Measurements from ENCODE around the gene XAGE5.
"Not testable (repeated sequence)": the region's sequence is repeated elsewhere in the genome, so short reads cannot be mapped to it uniquely, and the experiment has no call there.

Gene XAGE5, protein sequence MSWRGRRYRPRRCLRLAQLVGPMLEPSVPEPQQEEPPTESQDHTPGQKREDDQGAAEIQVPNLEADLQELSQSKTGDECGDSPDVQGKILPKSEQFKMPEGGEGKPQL

GRCh38 chrX:52811065-52811625, at the start of gene XAGE5:
XAGE5 (plus strand) TSS chrX:52811287; CDS start chrX:52812567, 1,280 bp downstream.
- no peak for DNase-seq

GRCh38 chrX:52765983-52766382, 45.1 kb upstream of the XAGE5 start:
- not testable (repeated sequence) for DNase-seq

DNA sequence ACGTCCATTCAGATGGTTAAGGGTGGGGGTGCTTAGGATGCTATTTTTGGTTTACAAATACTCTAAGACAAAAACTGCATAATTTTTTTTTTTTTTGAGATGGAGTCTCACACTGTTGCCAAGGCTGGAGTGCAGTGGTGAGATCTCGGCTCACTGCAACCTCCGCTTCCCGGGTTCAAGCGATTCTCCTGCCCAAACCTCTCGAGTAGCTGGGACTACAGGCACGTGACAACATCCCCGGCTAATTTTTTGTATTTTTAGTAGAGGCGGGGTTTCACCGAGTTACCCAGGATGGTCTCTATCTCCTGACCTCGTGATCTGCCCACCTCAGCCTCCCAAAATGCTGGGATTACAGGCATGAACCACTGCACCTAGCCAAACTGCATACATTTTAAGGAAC, 37.6 kb upstream of the XAGE5 start:
- DNase-seq, result not testable (repeated sequence)

DNA sequence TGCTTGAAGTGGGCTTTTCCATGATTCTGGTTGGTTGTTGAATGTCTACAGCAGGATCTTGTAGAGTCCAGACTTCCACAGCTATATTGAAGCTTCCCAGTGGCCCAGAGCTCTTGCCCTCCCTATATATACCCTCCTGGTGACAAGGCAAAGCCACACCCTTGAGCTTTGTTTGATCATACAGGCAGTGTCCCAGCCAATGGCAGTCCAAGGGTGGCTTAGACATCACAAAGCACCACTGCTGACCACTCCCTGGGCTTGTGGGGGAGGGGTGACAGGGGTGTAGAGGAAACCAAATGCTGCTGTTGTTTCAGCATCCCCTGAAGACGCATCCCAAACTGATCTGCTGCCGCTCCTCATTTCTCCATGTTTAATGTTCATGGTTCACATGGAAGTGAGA, 13.8 kb upstream of the XAGE5 start, which contains the start of gene SPANXN5:
TSS of gene SPANXN5 (minus strand) at position 101 of the 400 bp plus-strand sequence. CDS start at position 22, 79 bp downstream.
- not testable (repeated sequence) for DNase-seq

GRCh38 chrX:52804876-52805275, 6.2 kb upstream of the XAGE5 start:
- DNase-seq, result not testable (repeated sequence)

- no peak for DNase-seq
These were observed 8.7 kb downstream of the XAGE5 start for GRCh38 chrX:52819788-52820187.

DNA sequence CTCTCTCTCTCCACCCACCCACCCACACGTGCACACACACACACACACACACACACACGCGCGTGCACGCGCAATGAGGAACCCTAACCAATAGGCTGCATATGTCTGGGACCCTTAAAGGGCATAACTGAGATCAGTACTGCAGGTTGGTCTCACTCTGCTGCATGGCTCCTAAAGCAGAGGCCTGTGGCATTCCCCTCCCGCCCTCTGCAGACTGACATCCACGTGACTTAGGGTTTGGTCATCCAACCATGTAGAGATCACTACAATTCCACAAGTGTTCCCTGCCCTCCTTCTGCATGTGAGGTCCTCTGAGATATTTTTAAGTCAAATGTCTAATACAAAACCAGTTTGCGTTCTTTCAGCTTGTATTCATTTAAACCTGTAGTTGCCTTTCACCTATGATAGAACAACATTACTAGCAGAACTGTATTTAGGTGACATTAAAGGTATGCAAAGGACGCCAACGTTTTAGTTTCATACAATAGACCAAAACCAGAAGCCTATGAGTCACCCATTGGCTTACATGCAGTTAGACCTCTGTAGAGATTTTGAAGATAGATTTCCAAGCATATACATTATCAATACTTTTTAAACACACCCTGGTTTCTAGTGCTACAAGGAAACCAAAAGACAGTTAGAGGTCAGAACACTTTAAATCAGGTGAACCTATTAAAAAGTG, 10.1 kb downstream of the XAGE5 start:
- DNase-seq, result no peak

DNA sequence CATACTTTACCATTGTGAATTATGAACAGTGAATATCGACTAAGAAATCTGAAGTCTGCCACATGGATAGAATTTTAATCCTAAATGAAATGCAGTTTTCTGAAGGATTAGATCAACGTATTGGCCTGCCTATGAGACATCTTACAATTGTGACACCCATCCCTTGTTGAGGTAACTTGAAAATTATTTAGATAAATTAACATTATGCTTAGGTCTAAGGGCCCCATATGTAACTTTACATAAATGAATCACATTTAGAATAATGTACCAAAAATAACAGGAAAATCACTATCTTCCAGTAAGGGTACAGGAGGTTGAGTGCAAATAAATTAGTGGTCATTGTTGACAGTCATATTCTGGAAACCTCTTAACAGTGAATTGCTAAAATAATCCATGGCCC, 13.5 kb downstream of the XAGE5 start:
- no peak for DNase-seq

DNA sequence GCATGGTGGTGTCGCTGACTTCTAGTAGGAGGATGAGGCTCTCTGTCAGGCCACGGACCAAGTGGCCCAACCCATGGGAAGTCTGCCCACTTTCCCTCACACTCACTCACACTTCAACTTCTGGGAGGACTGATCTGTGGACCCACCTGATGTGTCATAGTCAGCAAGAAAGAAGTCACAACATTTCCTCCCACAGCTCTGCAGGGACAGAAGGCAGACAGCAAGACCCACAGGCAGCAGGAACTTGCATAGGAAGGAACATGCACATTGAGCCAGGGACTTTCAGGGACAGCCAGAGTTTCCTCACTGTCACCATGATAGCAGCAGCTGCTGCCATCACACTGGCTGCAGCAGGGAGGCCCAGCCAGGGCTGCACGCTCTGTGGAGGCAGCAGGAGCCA, 19.5 kb downstream of the XAGE5 start:
- no peak for DNase-seq

DNA sequence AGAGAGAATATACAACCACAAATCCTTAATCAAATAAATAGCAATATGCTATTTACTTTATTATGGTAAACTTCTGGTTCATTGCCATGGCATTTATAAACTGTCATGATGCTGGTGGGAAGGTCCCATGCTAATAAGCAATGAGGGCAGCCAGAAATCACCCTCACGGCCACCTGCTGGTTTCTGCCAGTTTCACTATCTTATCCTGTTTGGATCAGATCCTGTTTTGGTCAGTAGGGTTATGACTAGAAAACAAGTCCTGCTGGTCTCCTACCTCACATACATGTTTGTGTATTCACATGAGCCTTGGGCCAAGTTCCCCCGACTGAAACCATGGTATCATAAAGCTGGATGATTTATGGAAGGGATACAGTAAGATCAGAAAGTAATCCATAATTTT, 28.1 kb downstream of the XAGE5 start:
- no peak for DNase-seq

DNA sequence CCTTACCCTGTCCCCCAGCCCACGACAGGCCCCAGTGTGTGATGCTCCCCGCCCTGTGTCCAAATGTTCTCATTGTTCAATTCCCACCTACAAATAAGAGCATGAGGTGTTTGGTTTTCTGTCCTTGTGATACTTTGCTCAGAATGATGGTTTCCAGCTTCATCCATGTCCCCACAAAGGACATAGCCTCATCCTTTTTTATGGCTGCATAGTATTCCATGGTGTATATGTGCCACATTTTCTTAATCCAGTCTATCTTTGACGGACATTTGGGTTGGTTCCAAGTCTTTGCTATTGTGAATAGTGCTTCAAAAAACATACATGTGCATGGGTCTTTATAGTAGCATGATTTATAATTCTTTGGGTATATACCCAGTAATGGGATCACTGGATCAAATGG, 32.5 kb downstream of the XAGE5 start:
- not testable (repeated sequence) for DNase-seq

DNA sequence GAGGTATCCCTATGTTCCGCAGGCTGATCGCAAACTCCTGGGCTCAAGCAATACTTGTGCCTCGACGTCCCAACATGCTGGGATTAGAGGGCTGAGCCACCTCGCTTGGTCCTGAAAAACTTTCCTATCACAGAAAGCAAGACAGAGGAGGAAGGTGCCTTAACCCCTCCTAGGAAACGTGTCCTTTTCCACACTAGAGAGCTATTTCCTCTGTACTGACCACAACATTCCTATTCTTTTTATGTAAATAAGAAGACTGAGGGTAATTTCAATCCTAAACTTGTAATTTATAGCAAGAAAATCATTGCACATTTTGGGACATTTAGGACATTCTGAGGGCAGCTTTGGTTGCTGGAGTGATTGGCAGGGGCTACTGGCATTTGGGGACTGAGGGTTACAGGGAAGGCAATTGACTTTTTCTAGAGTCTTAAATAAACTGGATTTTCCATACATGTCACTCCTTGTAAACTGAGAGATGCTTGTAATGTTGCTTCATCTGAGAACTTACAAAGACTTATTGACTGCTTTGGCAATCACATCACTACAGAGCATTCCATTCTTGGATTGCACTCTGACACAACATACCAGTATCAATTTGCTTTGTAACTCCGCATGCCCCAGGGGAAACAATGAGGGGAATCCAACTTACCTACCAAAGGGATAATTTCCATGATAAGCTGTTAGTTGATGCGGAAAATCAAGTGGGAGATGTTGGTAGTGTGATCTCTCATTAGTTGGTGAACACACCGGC, 41.2 kb downstream of the XAGE5 start:
- no peak for DNase-seq

DNA sequence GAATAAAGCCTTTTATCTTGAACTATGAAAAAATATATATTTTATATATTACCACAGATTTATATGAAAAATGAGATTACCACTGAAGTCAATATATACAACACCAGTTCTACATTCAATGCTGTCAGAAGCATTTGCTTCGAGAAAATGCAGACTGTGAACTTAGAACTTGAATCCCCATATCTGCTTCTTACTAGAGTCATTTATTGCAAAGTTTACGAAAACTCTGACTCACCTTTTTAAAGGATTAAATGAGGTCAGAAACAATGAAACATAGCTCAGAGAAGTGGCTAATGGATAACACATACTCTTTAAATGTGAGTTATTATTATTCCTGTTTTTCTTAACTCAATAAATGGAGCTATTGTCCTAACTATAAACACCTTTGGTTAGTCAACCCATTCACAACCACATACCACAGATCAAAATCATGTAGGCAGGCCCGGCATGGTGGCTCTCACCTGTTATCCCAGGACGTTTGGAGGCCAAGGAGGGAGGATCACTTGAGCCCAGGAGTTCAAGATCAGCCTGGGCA, 46.0 kb downstream of the XAGE5 start:
- DNase-seq, result not testable (repeated sequence)

- DNase-seq, result no peak
These were observed 54.4 kb downstream of the XAGE5 start for GRCh38 chrX:52865343-52865998.
